SK-N-SH treated with all-trans-retinoic acid at 6 μM for 48 hours (cell line): ENCODE measurements around the gene ITGB2.

ENCODE experiments used
- ATAC-seq: fragments of 200-7000 bp; cut with Tn5 transposase; 3 replicates; pipeline ENCODE4 v1.9.1; 2020; ENCODE audit warnings: mild to moderate bottlenecking, moderate library complexity
- ARNTL ChIP-seq: fragments of 450-650 bp; formaldehyde crosslinking; IDR thresholded peaks from 2 replicates; pipeline ENCODE4 v1.5.0; 2020; ENCODE audit warnings: low read depth, mild to moderate bottlenecking, moderate library complexity, borderline replicate concordance
- CREB5 ChIP-seq: fragments of 250-450 bp; sonication (Bioruptor Pico); IDR thresholded peaks from 2 replicates; pipeline ENCODE4 v1.5.1; 2020; ENCODE audit warnings: low read depth, mild to moderate bottlenecking, moderate library complexity
- CSDC2 ChIP-seq: fragments of 250-450 bp; sonication (Bioruptor Pico); IDR thresholded peaks from 2 replicates; pipeline ENCODE4 v1.5.0; 2020; ENCODE audit warnings: mild to moderate bottlenecking, moderate library complexity
- CSRNP3 ChIP-seq: fragments of 250-450 bp; sonication (Bioruptor Pico); IDR thresholded peaks from 2 replicates; pipeline ENCODE4 v1.5.1; 2021; ENCODE audit warnings: mild to moderate bottlenecking, moderate library complexity
- ESRRG ChIP-seq: fragments of 250-450 bp; sonication (Bioruptor Pico); IDR thresholded peaks from 2 replicates; pipeline ENCODE4 v1.6.1; 2021; ENCODE audit warnings: mild to moderate bottlenecking
- GLIS3 ChIP-seq: fragments of 250-450 bp; sonication (Bioruptor Pico); IDR thresholded peaks from 2 replicates; pipeline ENCODE4 v1.5.0; 2020; ENCODE audit warnings: mild to moderate bottlenecking, moderate library complexity
- OSR1 ChIP-seq: fragments of 250-450 bp; sonication (Bioruptor Pico); IDR thresholded peaks from 2 replicates; pipeline ENCODE4 v1.8.0; 2022; ENCODE audit warnings: moderate library complexity, mild to moderate bottlenecking, inconsistent platforms
- PATZ1 ChIP-seq: fragments of 250-450 bp; sonication (Bioruptor Pico); IDR thresholded peaks from 2 replicates; pipeline ENCODE4 v1.8.0; 2020; ENCODE audit warnings: mild to moderate bottlenecking, moderate library complexity, borderline replicate concordance
- POU6F1 ChIP-seq: fragments of 250-450 bp; sonication (Bioruptor Pico); IDR thresholded peaks from 2 replicates; pipeline ENCODE4 v1.8.0; 2021; ENCODE audit warnings: low read depth, mild to moderate bottlenecking, moderate library complexity, borderline replicate concordance
- PPARA ChIP-seq: fragments of 250-450 bp; sonication (Bioruptor Pico); IDR thresholded peaks from 2 replicates; pipeline ENCODE4 v1.5.0; 2020; ENCODE audit warnings: mild to moderate bottlenecking, borderline replicate concordance
- RARB ChIP-seq: fragments of 250-450 bp; sonication (Bioruptor Pico); IDR thresholded peaks from 2 replicates; pipeline ENCODE4 v1.8.0; 2021; ENCODE audit warnings: mild to moderate bottlenecking, moderate library complexity
- SNAI2 ChIP-seq: fragments of 250-450 bp; sonication (Bioruptor Pico); IDR thresholded peaks from 2 replicates; pipeline ENCODE4 v1.5.0; 2020; ENCODE audit warnings: mild to moderate bottlenecking, moderate library complexity
- TCF4 ChIP-seq: fragments of 250-450 bp; sonication (Bioruptor Pico); IDR thresholded peaks from 2 replicates; pipeline ENCODE4 v1.8.0; 2021; ENCODE audit warnings: mild to moderate bottlenecking, moderate library complexity, borderline replicate concordance
- TOX ChIP-seq: fragments of 250-450 bp; sonication (Bioruptor Pico); IDR thresholded peaks from 2 replicates; pipeline ENCODE4 v1.8.0; 2021; ENCODE audit warnings: mild to moderate bottlenecking, moderate library complexity, borderline replicate concordance
- TSHZ2 ChIP-seq: fragments of 250-450 bp; sonication (Bioruptor Pico); IDR thresholded peaks from 2 replicates; pipeline ENCODE4 v1.5.0; 2020; ENCODE audit warnings: mild to moderate bottlenecking, moderate library complexity
- ZC3H10 ChIP-seq: fragments of 250-450 bp; sonication (Bioruptor Pico); IDR thresholded peaks from 2 replicates; pipeline ENCODE4 v1.5.1; 2021; ENCODE audit warnings: mild to moderate bottlenecking, moderate library complexity
- ZFP3 ChIP-seq: fragments of 250-450 bp; sonication (Bioruptor Pico); IDR thresholded peaks from 2 replicates; pipeline ENCODE4 v1.5.0; 2020; ENCODE audit warnings: mild to moderate bottlenecking, moderate library complexity
- ZNF565 ChIP-seq: fragments of 450-650 bp; formaldehyde crosslinking; conservative IDR thresholded peaks from 2 replicates; pipeline ENCODE4 v1.5.0; 2020; ENCODE audit warnings: low read depth, mild to moderate bottlenecking, moderate library complexity
- ZNF70 ChIP-seq: fragments of 450-650 bp; formaldehyde crosslinking; IDR thresholded peaks from 2 replicates; pipeline ENCODE4 v1.5.0; 2020; ENCODE audit warnings: mild to moderate bottlenecking, moderate library complexity
- ZNF8 ChIP-seq: fragments of 450-650 bp; formaldehyde crosslinking; IDR thresholded peaks from 2 replicates; pipeline ENCODE4 v1.5.0; 2020; ENCODE audit warnings: mild to moderate bottlenecking, moderate library complexity

ITGB2 gene

GRCh38 chr21:44888581-44889550 lies 31.8 kb downstream of the ITGB2 start:
- ATAC-seq, result no peak
- TF ChIP-seq OSR1 (no peak), CSDC2 (CRISPR knock-in tag) (no peak), ESRRG (CRISPR knock-in tag) (no peak), PPARA (CRISPR knock-in tag) (no peak), GLIS3 (CRISPR knock-in tag) (no peak), ZC3H10 (no peak), ZNF565 (CRISPR knock-in tag) (no peak), SNAI2 (CRISPR knock-in tag) (no peak)

GRCh38 chr21:44887807-44888580 lies 32.7 kb downstream of the ITGB2 start:
- no peak for ATAC-seq
- TF ChIP-seq ZNF70 (no peak), OSR1 (no peak), ZC3H10 (no peak), PATZ1 (no peak), ARNTL (CRISPR knock-in tag) (no peak), CSRNP3 (CRISPR knock-in tag) (no peak), RARB (CRISPR knock-in tag) (no peak), ZNF8 (CRISPR knock-in tag) (no peak), ESRRG (CRISPR knock-in tag) (no peak), CSDC2 (CRISPR knock-in tag) (no peak), GLIS3 (CRISPR knock-in tag) (no peak), TOX (CRISPR knock-in tag) (no peak), CREB5 (CRISPR knock-in tag) (no peak), PPARA (CRISPR knock-in tag) (no peak), TCF4 (no peak)

- no peak for TF ChIP-seq GLIS3 (CRISPR knock-in tag)
- no peak for TF ChIP-seq ZNF8 (CRISPR knock-in tag)
- no peak for TF ChIP-seq TSHZ2 (CRISPR knock-in tag)
- no peak for TF ChIP-seq POU6F1
- TF ChIP-seq ZNF70, result no peak
- no peak for TF ChIP-seq ZFP3 (CRISPR knock-in tag)
- TF ChIP-seq SNAI2 (CRISPR knock-in tag), result no peak
- no peak for TF ChIP-seq ARNTL (CRISPR knock-in tag)
- no peak for ATAC-seq
Observed at GRCh38 chr21:44887126-44887806, 33.4 kb downstream of the ITGB2 start.
